Jurkat, Clone E6-1 (cell line): ENCODE results near the gene SMPD1. TPM values are rescaled to one million over a fixed set of nuclear protein-coding genes. Genes with fewer than 3 reads are reported as not detected.

Source experiments
- DNase-seq: peaks from one replicate; pipeline ENCODE4 v3.0.0-alpha.2; 2011; ENCODE audit warnings: low read depth, low spot score
- H3K4me3 ChIP-seq: 2 replicates; pipeline ENCODE4 v1.5.1; 2011; ENCODE audit warnings: mild to moderate bottlenecking, low read length, control low read depth, moderate library complexity
- polyA plus RNA-seq: library from polyadenylated mRNA; unstranded; fragments of >200 nt; gene quantifications from one replicate; pipeline ENCODE4 v1.2.1, GENCODE V29; 2012; ENCODE audit warnings: missing spikeins; ENCODE audit not compliant: insufficient read length, insufficient read depth

SMPD1 gene
- 6.5 TPM for polyA plus RNA-seq

GRCh38 chr11:6389905-6390717, at the start of gene SMPD1:
Gene SMPD1, plus strand, starts transcription at chr11:6390474. Its CDS starts 125 bp downstream, at chr11:6390599.
- DNase-seq: peak; percentile 81
- peak within 1 kb of the TSS; percentile 69 for H3K4me3 ChIP-seq

- H3K4me3 ChIP-seq: no peak overlapping the region
- no peak for DNase-seq
Observed at GRCh38 chr11:6345366-6345765, 44.9 kb upstream of the SMPD1 start.

GRCh38 chr11:6350043-6350442, 40.2 kb upstream of the SMPD1 start:
- DNase-seq: no peak

GRCh38 chr11:6350486-6350885, 39.8 kb upstream of the SMPD1 start:
- no peak overlapping the region for H3K4me3 ChIP-seq
- DNase-seq: no peak

More at GRCh38 chr11:6350043-6350442, 40.2 kb upstream of the SMPD1 start:
- H3K4me3 ChIP-seq: no peak overlapping the region

GRCh38 chr11:6351782-6352382, 38.4 kb upstream of the SMPD1 start:
- no peak for DNase-seq
- no peak overlapping the region for H3K4me3 ChIP-seq

GRCh38 chr11:6353367-6353987, 36.8 kb upstream of the SMPD1 start:
- H3K4me3 ChIP-seq: no peak overlapping the region
- DNase-seq: peak; percentile 38

- DNase-seq: no peak
- no peak overlapping the region for H3K4me3 ChIP-seq
Observed at GRCh38 chr11:6354651-6355485, 35.4 kb upstream of the SMPD1 start.

- no peak for DNase-seq
- no peak overlapping the region for H3K4me3 ChIP-seq
Observed at GRCh38 chr11:6356503-6357055, 33.7 kb upstream of the SMPD1 start.

GRCh38 chr11:6357222-6357621, 33.1 kb upstream of the SMPD1 start:
- H3K4me3 ChIP-seq: no peak overlapping the region
- no peak for DNase-seq

- no peak for DNase-seq
- no peak overlapping the region for H3K4me3 ChIP-seq
Observed at GRCh38 chr11:6360183-6360582, 30.1 kb upstream of the SMPD1 start.

- no peak for DNase-seq
- H3K4me3 ChIP-seq: no peak overlapping the region
Observed at GRCh38 chr11:6362185-6362872, 27.9 kb upstream of the SMPD1 start.

- peak; percentile 57 for DNase-seq
- no peak overlapping the region for H3K4me3 ChIP-seq
Observed at GRCh38 chr11:6362873-6363678, 27.2 kb upstream of the SMPD1 start.

- no peak overlapping the region for H3K4me3 ChIP-seq
- no peak for DNase-seq
Observed at GRCh38 chr11:6365659-6366058, 24.6 kb upstream of the SMPD1 start.

- no peak overlapping the region for H3K4me3 ChIP-seq
- DNase-seq: no peak
Observed at GRCh38 chr11:6371825-6372224, 18.4 kb upstream of the SMPD1 start.

GRCh38 chr11:6377902-6378639, 12.2 kb upstream of the SMPD1 start:
- DNase-seq: no peak
- H3K4me3 ChIP-seq: no peak overlapping the region

GRCh38 chr11:6378640-6378989, 11.7 kb upstream of the SMPD1 start:
- no peak for DNase-seq
- no peak overlapping the region for H3K4me3 ChIP-seq
